ENCODE data around the gene TWF1. TPM values are rescaled to one million over a fixed set of nuclear protein-coding genes. Genes with fewer than 3 reads are reported as not detected.

Gene TWF1
- total and polyA plus RNA-seq, 4 donors = 38.4 to 84.5 (median 53.1) TPM

Other genes starting within 250 kb of the TWF1 start
- 10 to 100 TPM; 12.9 to 13.7 TPM for gene PUS7L, start 47.5 kb downstream of the TWF1 start, total RNA-seq
- 1 to 10 TPM; 1.9 to 5.4 TPM for gene PUS7L, start 47.5 kb downstream of the TWF1 start, polyA plus RNA-seq
- 10 to 100 TPM; 24.4 to 34.7 TPM for gene IRAK4, start 47.4 kb downstream of the TWF1 start, total RNA-seq
- gene IRAK4, start 47.4 kb downstream of the TWF1 start, polyA plus RNA-seq = 10 to 100 TPM; 15.9 to 24.1 TPM
- 10 to 100 TPM in 1 of 2 donors, 1 to 10 TPM in 1; 5.9 to 10.6 TPM for gene TMEM117, start 29.8 kb upstream of the TWF1 start, total RNA-seq
- 1 to 10 TPM; 1.6 to 4.4 TPM for gene TMEM117, start 29.8 kb upstream of the TWF1 start, polyA plus RNA-seq